NCI-H1092 (cell line): ENCODE results near the gene CNPY4.

Experiments used
- DNase-seq: peaks from one replicate; lab custom pipeline; 2025; lab: John Stamatoyannopoulos, UW

Gene CNPY4

GRCh38 chr7:100167912-100168323 is 48.5 kb downstream of the CNPY4 start:
- no peak for DNase-seq

- DNase-seq = no peak
These were observed 49.9 kb downstream of the CNPY4 start for GRCh38 chr7:100169147-100169850.

- no peak for DNase-seq
These were observed 50.9 kb downstream of the CNPY4 start for GRCh38 chr7:100170101-100170897.

- no peak for DNase-seq
These were observed 51.8 kb downstream of the CNPY4 start for GRCh38 chr7:100171087-100171681.

- no peak for DNase-seq
These were observed 52.4 kb downstream of the CNPY4 start for GRCh38 chr7:100171840-100172239.

- no peak for DNase-seq
These were observed 54.5 kb downstream of the CNPY4 start for GRCh38 chr7:100173806-100174495.

GRCh38 chr7:100174582-100174981 is 55.1 kb downstream of the CNPY4 start:
- no peak for DNase-seq
